AG09309 (cell line): ENCODE data around the gene GBP4.

ENCODE experiments used
- DNase-seq: peaks from one replicate; pipeline ENCODE4 v3.0.0-alpha.2; 2010; ENCODE audit warnings: low read depth
- H3K4me3 ChIP-seq: 2 replicates; pipeline ENCODE4 v1.5.1; 2011; ENCODE audit warnings: mild to moderate bottlenecking, low read depth, low read length, moderate library complexity; ENCODE audit not compliant: control insufficient read depth
- TF ChIP-seq, protein P1 (sequence below): IDR thresholded peaks from 2 replicates; pipeline ENCODE4 v1.5.1; 2011; ENCODE audit warnings: mild to moderate bottlenecking, low read depth, low read length, inconsistent platforms; ENCODE audit not compliant: insufficient read depth, control insufficient read depth; ENCODE audit errors: missing control alignments

GBP4 gene

GRCh38 chr1:89170170-89171066 is 28.3 kb downstream of the GBP4 start:
- TF ChIP-seq, protein P1, sequence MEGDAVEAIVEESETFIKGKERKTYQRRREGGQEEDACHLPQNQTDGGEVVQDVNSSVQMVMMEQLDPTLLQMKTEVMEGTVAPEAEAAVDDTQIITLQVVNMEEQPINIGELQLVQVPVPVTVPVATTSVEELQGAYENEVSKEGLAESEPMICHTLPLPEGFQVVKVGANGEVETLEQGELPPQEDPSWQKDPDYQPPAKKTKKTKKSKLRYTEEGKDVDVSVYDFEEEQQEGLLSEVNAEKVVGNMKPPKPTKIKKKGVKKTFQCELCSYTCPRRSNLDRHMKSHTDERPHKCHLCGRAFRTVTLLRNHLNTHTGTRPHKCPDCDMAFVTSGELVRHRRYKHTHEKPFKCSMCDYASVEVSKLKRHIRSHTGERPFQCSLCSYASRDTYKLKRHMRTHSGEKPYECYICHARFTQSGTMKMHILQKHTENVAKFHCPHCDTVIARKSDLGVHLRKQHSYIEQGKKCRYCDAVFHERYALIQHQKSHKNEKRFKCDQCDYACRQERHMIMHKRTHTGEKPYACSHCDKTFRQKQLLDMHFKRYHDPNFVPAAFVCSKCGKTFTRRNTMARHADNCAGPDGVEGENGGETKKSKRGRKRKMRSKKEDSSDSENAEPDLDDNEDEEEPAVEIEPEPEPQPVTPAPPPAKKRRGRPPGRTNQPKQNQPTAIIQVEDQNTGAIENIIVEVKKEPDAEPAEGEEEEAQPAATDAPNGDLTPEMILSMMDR = no peak

GRCh38 chr1:89169166-89169565 is 29.6 kb downstream of the GBP4 start:
- TF ChIP-seq, protein P1 = no peak
- H3K4me3 ChIP-seq = no peak overlapping the region
- DNase-seq = no peak

More at GRCh38 chr1:89170170-89171066, 28.3 kb downstream of the GBP4 start:
- DNase-seq = no peak
- H3K4me3 ChIP-seq = no peak overlapping the region

- no peak overlapping the region for H3K4me3 ChIP-seq
- TF ChIP-seq, protein P1 = no peak
- no peak for DNase-seq
These were observed 31.0 kb downstream of the GBP4 start for GRCh38 chr1:89167590-89168230.

DNA sequence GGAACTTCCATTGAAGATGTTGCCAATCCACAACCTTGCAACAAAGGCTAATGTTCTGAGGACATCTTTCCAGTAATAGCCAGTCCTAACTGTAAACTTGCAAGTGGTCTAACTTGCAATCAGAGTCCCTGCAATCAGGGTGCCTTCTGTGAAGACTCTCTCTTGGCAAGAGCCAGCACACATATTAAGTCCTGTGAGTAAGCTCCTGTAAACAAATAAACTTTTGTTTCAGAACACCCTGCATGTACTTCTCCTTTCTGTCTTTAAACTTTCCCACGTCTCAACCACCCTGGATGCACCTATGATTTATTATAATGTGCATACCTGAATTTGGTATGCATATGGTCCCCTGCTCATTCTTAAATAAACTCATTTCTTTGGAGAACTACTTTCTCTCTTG is 32.0 kb downstream of the GBP4 start:
- H3K4me3 ChIP-seq = no peak overlapping the region
- TF ChIP-seq, protein P1 = no peak
- DNase-seq = no peak

- TF ChIP-seq, protein P1 = no peak
- H3K4me3 ChIP-seq = no peak overlapping the region
- no peak for DNase-seq
These were observed 32.9 kb downstream of the GBP4 start for GRCh38 chr1:89165811-89166210.

- no peak for DNase-seq
- no peak overlapping the region for H3K4me3 ChIP-seq
- TF ChIP-seq, protein P1 = no peak
These were observed 47.7 kb downstream of the GBP4 start for GRCh38 chr1:89151047-89151446.
